ENCODE results near the gene CD2.

DNA sequence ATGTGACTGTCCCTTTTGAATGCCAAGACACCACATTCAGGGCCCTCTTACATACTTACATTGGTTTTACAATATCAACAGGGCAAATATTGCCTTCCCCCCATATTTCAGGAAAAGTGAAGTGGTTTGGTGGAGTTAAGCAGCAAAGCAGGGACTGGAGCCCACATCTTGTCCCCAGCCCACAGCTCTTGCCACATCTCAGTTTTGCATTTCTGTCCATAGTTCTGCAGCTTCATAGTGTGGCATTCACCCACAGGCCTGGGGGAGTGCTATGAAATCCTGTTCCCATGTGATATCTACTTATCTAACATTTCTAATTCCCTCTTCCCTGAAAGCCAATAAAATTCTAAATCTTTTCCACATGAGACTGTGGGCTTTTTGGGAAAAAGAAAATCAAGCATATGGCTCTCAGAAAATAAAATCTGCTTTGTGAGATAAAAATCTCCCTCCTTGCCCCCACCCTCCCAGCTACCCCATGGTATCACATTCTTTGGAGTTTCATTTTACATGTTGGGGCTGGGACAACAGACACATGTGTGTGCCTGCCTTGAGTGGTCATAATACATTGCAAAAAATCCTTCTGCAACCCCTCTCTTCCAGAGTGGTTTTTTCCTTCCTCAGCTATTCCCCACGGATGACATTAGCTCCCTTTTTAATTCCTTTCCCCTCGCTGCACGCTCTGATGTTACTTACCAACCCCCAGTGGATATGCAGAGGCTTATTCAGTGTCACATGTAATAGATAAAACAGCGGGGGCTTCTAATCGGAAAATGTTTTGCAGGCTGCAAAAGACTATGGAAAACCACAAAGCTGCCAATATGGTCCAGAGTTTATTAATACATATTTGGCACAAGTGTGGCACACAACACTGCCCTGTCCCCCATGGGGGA lies 20.5 kb upstream of the CD2 start:
- TF ChIP-seq, protein P1, sequence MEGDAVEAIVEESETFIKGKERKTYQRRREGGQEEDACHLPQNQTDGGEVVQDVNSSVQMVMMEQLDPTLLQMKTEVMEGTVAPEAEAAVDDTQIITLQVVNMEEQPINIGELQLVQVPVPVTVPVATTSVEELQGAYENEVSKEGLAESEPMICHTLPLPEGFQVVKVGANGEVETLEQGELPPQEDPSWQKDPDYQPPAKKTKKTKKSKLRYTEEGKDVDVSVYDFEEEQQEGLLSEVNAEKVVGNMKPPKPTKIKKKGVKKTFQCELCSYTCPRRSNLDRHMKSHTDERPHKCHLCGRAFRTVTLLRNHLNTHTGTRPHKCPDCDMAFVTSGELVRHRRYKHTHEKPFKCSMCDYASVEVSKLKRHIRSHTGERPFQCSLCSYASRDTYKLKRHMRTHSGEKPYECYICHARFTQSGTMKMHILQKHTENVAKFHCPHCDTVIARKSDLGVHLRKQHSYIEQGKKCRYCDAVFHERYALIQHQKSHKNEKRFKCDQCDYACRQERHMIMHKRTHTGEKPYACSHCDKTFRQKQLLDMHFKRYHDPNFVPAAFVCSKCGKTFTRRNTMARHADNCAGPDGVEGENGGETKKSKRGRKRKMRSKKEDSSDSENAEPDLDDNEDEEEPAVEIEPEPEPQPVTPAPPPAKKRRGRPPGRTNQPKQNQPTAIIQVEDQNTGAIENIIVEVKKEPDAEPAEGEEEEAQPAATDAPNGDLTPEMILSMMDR (IDR thresholded peaks at IDR 0.05): no peak
- TF ChIP-seq ZFX (IDR thresholded peaks at IDR 0.05; ENCODE audit: borderline replicate concordance): no peak
